ENCODE measurements around the gene ACOT12. TPM values are rescaled to one million over a fixed set of nuclear protein-coding genes. Genes with fewer than 3 reads are reported as not detected.

Gene ACOT12
- total and polyA plus RNA-seq, 9 of the 15 experiments (the other 6 are each of a cell fraction or from before 2014, with no cell fraction given): 0.03 TPM; not detected in 8

- TF ChIP-seq JUND (IDR thresholded peaks at IDR 0.05; ENCODE audit: borderline replicate concordance, low read depth, low read length): no peak
- no peak for TF ChIP-seq JUND (tag; IDR thresholded peaks at IDR 0.05; ENCODE audit: borderline replicate concordance, low read depth, low read length)
- TF ChIP-seq CHD4 (IDR thresholded peaks at IDR 0.05; ENCODE audit: insufficient read depth, insufficient replicate concordance, low read depth, low read length, poor library complexity, severe bottlenecking): no peak
- no peak for TF ChIP-seq HDAC8 (tag; IDR thresholded peaks at IDR 0.05)
Observed at GRCh38 chr5:81425569-81425968, 31.6 kb upstream of the ACOT12 start (continued).

GRCh38 chr5:81424728-81425127 lies 30.8 kb upstream of the ACOT12 start:
- Histone ChIP-seq H3K9me3 (replicated peaks; ENCODE audit: control insufficient read depth, insufficient read depth, low read depth, low read length) (no peaks in the 10 kb centered on the region), H3K27ac (ENCODE audit: extremely low read depth, low read depth, low read length) (no peak overlapping the region), H2AFZ (ENCODE audit: low read depth, low read length) (no peak overlapping the region), H3K79me2 (ENCODE audit: control insufficient read depth, insufficient read depth, low read length) (no peaks in the 10 kb centered on the region), H3K9me1 (ENCODE audit: control insufficient read depth, insufficient read depth, low read length) (no peaks in the 10 kb centered on the region), H3K4me1 (replicated peaks in 1 of 2; ENCODE audit: control insufficient read depth in 2 of 2, insufficient read depth in 2 of 2, low read length in 2 of 2) (peaks cover 0 to 8% of the 10 kb centered on the region in 2 experiments; a peak in 3 of 5 replicates), H3K4me3 (no peak overlapping the region), H3K4me2 (ENCODE audit: insufficient read depth, low read length) (no peak overlapping the region), H3K36me3 (ENCODE audit: control insufficient read depth, insufficient read depth, low read length) (0 out of 3 replicates have a peak, but pooled peaks cover 5% of the 10 kb centered on the region), H4K20me1 (replicated peaks; ENCODE audit: control insufficient read depth, insufficient read depth, low read length) (no peaks in the 10 kb centered on the region), H3K27me3 (ENCODE audit: control insufficient read depth in 2 of 2, insufficient read depth in 2 of 2, low read length in 2 of 2) (no peaks in the 10 kb centered on the region), H3K9ac (ENCODE audit: insufficient read depth in 1 of 2, low read depth in 2 of 2, low read length in 2 of 2) (no peak overlapping the region)
- WGBS (ENCODE audit: insufficient coverage, low coverage, missing lambda C conversion rate): 95% methylated on average over 1 of the region's 1 CpG
- ATAC-seq (no peak), DNase-seq (ENCODE audit: extremely low read depth in 1 of 4, low spot score in 3 of 4) (no peak), FAIRE-seq (no peak)
- ChIA-PET CTCF (ENCODE audit: low intra/inter-chr PET ratio) (interaction anchor here (1.4 to 2.2 kb wide), 2 partner anchors 741 to 800 kb away, joined by 7 to 11 read pairs; no protein-coding TSS in a partner anchor), POLR2A (no interaction called here)
- intact Hi-C loops (cut with micrococcal nuclease): loop anchor here (1.0 to 10.0 kb wide), 6 partner anchors 80 to 803 kb away; partner anchors contain the start of gene SSBP2
- in situ Hi-C loops (cut with MboI): loop anchor here (10.0 kb wide), 1 partner anchor 420 kb away; no protein-coding TSS in a partner anchor
- BruUV-seq (replicated peaks): no TSS peak
- no peak for TF ChIP-seq ZNF512 (tag; IDR thresholded peaks at IDR 0.05)
- TF ChIP-seq ZKSCAN8 (CRISPR knock-in tag; IDR thresholded peaks at IDR 0.05): no peak
- TF ChIP-seq ZSCAN32 (CRISPR knock-in tag; IDR thresholded peaks at IDR 0.05): no peak
- TF ChIP-seq ZNF740 (CRISPR knock-in tag; IDR thresholded peaks at IDR 0.05): no peak
- no peak for TF ChIP-seq ZNF740 (tag; IDR thresholded peaks at IDR 0.05)
- no peak for TF ChIP-seq NR2C1 (IDR thresholded peaks at IDR 0.05)
- no peak for TF ChIP-seq NR2C1 (tag; IDR thresholded peaks at IDR 0.05)
- TF ChIP-seq, protein P1, sequence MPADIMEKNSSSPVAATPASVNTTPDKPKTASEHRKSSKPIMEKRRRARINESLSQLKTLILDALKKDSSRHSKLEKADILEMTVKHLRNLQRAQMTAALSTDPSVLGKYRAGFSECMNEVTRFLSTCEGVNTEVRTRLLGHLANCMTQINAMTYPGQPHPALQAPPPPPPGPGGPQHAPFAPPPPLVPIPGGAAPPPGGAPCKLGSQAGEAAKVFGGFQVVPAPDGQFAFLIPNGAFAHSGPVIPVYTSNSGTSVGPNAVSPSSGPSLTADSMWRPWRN (IDR thresholded peaks at IDR 0.05; ENCODE audit: low read depth): no peak
- no peak for TF ChIP-seq KLF13 (tag; IDR thresholded peaks at IDR 0.05; ENCODE audit: borderline replicate concordance, low read depth)
- TF ChIP-seq, protein P2, sequence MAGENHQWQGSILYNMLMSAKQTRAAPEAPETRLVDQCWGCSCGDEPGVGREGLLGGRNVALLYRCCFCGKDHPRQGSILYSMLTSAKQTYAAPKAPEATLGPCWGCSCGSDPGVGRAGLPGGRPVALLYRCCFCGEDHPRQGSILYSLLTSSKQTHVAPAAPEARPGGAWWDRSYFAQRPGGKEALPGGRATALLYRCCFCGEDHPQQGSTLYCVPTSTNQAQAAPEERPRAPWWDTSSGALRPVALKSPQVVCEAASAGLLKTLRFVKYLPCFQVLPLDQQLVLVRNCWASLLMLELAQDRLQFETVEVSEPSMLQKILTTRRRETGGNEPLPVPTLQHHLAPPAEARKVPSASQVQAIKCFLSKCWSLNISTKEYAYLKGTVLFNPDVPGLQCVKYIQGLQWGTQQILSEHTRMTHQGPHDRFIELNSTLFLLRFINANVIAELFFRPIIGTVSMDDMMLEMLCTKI (IDR thresholded peaks at IDR 0.05; ENCODE audit: partially characterized antibody): no peak
- TF ChIP-seq FOXM1 (IDR thresholded peaks at IDR 0.05; ENCODE audit: low read depth): no peak
- no peak for TF ChIP-seq FOXM1 (CRISPR knock-in tag; IDR thresholded peaks at IDR 0.05; ENCODE audit: low read depth)
- no peak for TF ChIP-seq ZNF561 (CRISPR knock-in tag; conservative IDR thresholded peaks at IDR 0.05)
- no peak for TF ChIP-seq NCOA1 (IDR thresholded peaks at IDR 0.05; ENCODE audit: low read depth)

Measured in K562 (cell line).